Keratinocyte (primary cell): Measurements from ENCODE around the gene TACC2. TPM values are rescaled to one million over a fixed set of nuclear protein-coding genes. Genes with fewer than 3 reads are reported as not detected.

Source experiments
- DNase-seq: peaks from one replicate; pipeline ENCODE4 v3.0.0-alpha.2; 2011; ENCODE audit warnings: low read depth, missing footprints, low spot score
- FAIRE-seq: peaks from 2 replicates; lab custom pipeline; 2011; peaks lifted over from hg19 to GRCh38; lab: Jason Lieb, UNC
- H2AFZ ChIP-seq: 2 replicates; pipeline ENCODE4 v1.6.0; 2012; ENCODE audit warnings: low read length, control low read depth, inconsistent platforms; ENCODE audit not compliant: control insufficient read depth
- H3K27ac ChIP-seq: 2 replicates; pipeline ENCODE4 v1.5.1; 2011; ENCODE audit warnings: low read length; ENCODE audit not compliant: control insufficient read depth, insufficient read depth
- H3K27me3 ChIP-seq: 3 replicates; pipeline ENCODE4 v1.6.0; 2011; ENCODE audit warnings: low read length; ENCODE audit not compliant: control insufficient read depth, insufficient read depth; ENCODE audit errors: extremely low read depth
- H3K36me3 ChIP-seq, 2 experiments: 2 replicates in 1 of 2; 3 replicates in 1 of 2; pipeline ENCODE4 v1.5.1; 2011; ENCODE audit warnings: low read length in 2 of 2, mild to moderate bottlenecking in 1 of 2; ENCODE audit not compliant: control insufficient read depth in 2 of 2, insufficient read depth in 2 of 2; ENCODE audit errors: extremely low read depth in 1 of 2
- H3K4me1 ChIP-seq: 3 replicates; pipeline ENCODE4 v1.5.1; 2011; ENCODE audit warnings: low read length; ENCODE audit not compliant: control insufficient read depth, insufficient read depth; ENCODE audit errors: extremely low read depth
- H3K4me2 ChIP-seq: 3 replicates; pipeline ENCODE4 v1.6.0; 2011; ENCODE audit warnings: low read depth, low read length; ENCODE audit not compliant: control insufficient read depth, insufficient read depth; ENCODE audit errors: extremely low read depth
- H3K4me3 ChIP-seq, 3 experiments: fragments of 200-600 bp in 1 of 3; sonication (generic) in 1 of 3; 2 replicates in 2 of 3; 3 replicates in 1 of 3; pipeline ENCODE4 v1.5.1; 2011 to 2016; ENCODE audit warnings: low read length in 3 of 3, mild to moderate bottlenecking in 3 of 3, control low read depth in 2 of 3, inconsistent platforms in 1 of 3, low read depth in 1 of 3, mixed read lengths in 1 of 3, mixed run types in 1 of 3, moderate library complexity in 1 of 3; ENCODE audit not compliant: control insufficient read depth in 2 of 3, insufficient read depth in 2 of 3; ENCODE audit errors: extremely low read depth in 1 of 3
- H3K79me2 ChIP-seq: 2 replicates; pipeline ENCODE4 v1.6.0; 2012; ENCODE audit warnings: low read length; ENCODE audit not compliant: control insufficient read depth, insufficient read depth
- H3K9ac ChIP-seq: 3 replicates; pipeline ENCODE4 v1.6.0; 2011; ENCODE audit warnings: low read length; ENCODE audit not compliant: control insufficient read depth, insufficient read depth; ENCODE audit errors: extremely low read depth
- H3K9me1 ChIP-seq: 3 replicates; pipeline ENCODE4 v1.6.0; 2011; ENCODE audit warnings: low read length; ENCODE audit not compliant: control insufficient read depth, insufficient read depth; ENCODE audit errors: extremely low read depth
- H3K9me3 ChIP-seq: 2 replicates; pipeline ENCODE4 v1.5.1; 2012; ENCODE audit warnings: low read depth, low read length; ENCODE audit not compliant: control insufficient read depth
- H4K20me1 ChIP-seq: 3 replicates; pipeline ENCODE4 v1.6.0; 2011; ENCODE audit warnings: low read length; ENCODE audit not compliant: control insufficient read depth, insufficient read depth; ENCODE audit errors: extremely low read depth
- EZH2 ChIP-seq: IDR thresholded peaks from one replicate; pipeline ENCODE4 v1.6.1; 2012; ENCODE audit warnings: inconsistent platforms, mild to moderate bottlenecking, low read length, moderate library complexity
- dilution Hi-C: fragments of 300-500 bp; cut with MboI; formaldehyde crosslinking; loops from one replicate; pipeline ENCODE4 v1.7.0; 2020; ENCODE audit warnings: low sequenced_read_pairs; ENCODE audit not compliant: extremely low pct_ligation_motif_present
- polyA plus RNA-seq, 5 experiments: library from polyadenylated mRNA; depleted of rRNA in 3 of 5; stranded (reverse) in 3 of 5; stranded (forward) in 1 of 5; unstranded in 1 of 5; fragments of >200 nt; gene quantifications; 1 replicate in 1 of 5; 2 replicates in 3 of 5; 3 replicates in 1 of 5; pipeline versions ENCODE4 v1.2.1 to v1.2.3, GENCODE V29; 2011 to 2012; ENCODE audit warnings: missing spikeins in 2 of 5, low read depth in 1 of 5, low replicate concordance in 1 of 5
- TF ChIP-seq, protein P1 (sequence below), 3 experiments: IDR thresholded peaks in 1 of 3; conservative IDR thresholded peaks in 1 of 3; optimal IDR thresholded peaks in 1 of 3; 2 replicates in 2 of 3; 3 replicates in 1 of 3; pipeline versions ENCODE3 to v1.5.1; 2011; ENCODE audit warnings: low read length in 3 of 3, mild to moderate bottlenecking in 3 of 3, moderate library complexity in 2 of 3, control low read depth in 1 of 3, inconsistent platforms in 1 of 3; ENCODE audit not compliant: insufficient read depth in 2 of 3; ENCODE audit errors: extremely low read depth in 1 of 3

Gene TACC2
- polyA plus RNA-seq, 1 donor (not counting 4 experiments of a cell fraction or from before 2014, with no cell fraction given): 12.8 TPM

DNA sequence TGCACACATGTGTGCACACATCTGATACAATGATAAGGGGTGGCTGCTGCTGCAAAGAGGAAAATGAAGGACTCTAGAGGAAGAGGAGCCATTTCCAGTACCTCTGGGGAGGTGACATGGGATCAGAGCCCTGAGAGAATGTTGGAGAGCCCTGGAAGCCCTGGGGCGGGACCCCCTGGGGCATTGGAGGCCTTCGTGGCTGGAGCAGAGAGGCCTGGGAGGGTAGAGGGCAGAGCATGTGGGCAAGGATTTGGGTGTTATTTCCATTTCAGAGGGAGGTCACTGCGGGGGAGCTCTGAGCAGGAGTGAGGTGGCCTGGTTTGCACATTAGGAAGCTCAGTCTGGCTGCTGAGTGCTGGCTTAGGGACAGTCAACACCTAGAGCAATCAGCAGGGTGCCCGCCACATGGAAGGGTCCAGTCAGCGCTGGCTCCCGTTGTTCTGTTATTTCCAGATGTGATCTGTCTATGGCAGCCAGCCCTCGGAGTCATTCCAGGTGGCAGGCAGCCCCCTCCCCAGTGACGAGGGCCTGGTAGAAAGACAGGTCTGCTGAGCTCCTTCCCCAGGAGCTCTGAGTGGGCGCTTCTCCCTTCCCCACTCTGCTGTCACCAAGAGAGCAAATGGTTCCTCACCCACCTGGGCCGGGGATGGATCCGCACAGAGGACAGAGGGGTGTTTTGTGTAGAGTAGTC, 258.0 kb downstream of the TACC2 start:
- no peaks in the 10 kb centered on the region for H3K79me2 ChIP-seq
- no peak overlapping the region for H3K4me2 ChIP-seq
- DNase-seq (no peak), FAIRE-seq (no peak)
- H3K9me1 ChIP-seq: no peaks in the 10 kb centered on the region
- no peak overlapping the region for H2AFZ ChIP-seq
- dilution Hi-C loops: no loop called here
- TF ChIP-seq, protein P1, sequence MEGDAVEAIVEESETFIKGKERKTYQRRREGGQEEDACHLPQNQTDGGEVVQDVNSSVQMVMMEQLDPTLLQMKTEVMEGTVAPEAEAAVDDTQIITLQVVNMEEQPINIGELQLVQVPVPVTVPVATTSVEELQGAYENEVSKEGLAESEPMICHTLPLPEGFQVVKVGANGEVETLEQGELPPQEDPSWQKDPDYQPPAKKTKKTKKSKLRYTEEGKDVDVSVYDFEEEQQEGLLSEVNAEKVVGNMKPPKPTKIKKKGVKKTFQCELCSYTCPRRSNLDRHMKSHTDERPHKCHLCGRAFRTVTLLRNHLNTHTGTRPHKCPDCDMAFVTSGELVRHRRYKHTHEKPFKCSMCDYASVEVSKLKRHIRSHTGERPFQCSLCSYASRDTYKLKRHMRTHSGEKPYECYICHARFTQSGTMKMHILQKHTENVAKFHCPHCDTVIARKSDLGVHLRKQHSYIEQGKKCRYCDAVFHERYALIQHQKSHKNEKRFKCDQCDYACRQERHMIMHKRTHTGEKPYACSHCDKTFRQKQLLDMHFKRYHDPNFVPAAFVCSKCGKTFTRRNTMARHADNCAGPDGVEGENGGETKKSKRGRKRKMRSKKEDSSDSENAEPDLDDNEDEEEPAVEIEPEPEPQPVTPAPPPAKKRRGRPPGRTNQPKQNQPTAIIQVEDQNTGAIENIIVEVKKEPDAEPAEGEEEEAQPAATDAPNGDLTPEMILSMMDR (optimal IDR thresholded peaks at IDR 0.05 in 1 of 3, IDR thresholded peaks at IDR 0.05 in 1 of 3, conservative IDR thresholded peaks at IDR 0.05 in 1 of 3; ENCODE audit: extremely low read depth in 1 of 3, insufficient read depth in 2 of 3, low read length in 3 of 3): no peak
- no peak for TF ChIP-seq EZH2
- no peak overlapping the region for H3K27ac ChIP-seq
- H3K27me3 ChIP-seq: no peaks in the 10 kb centered on the region
- no peak overlapping the region for H3K4me3 ChIP-seq
- no peak overlapping the region for H3K9ac ChIP-seq
- H3K9me3 ChIP-seq: no peaks in the 10 kb centered on the region
- peaks cover 0 to 27% of the 10 kb centered on the region in 2 experiments for H3K36me3 ChIP-seq
- no peaks in the 10 kb centered on the region for H4K20me1 ChIP-seq
- H3K4me1 ChIP-seq: no peaks in the 10 kb centered on the region

DNA sequence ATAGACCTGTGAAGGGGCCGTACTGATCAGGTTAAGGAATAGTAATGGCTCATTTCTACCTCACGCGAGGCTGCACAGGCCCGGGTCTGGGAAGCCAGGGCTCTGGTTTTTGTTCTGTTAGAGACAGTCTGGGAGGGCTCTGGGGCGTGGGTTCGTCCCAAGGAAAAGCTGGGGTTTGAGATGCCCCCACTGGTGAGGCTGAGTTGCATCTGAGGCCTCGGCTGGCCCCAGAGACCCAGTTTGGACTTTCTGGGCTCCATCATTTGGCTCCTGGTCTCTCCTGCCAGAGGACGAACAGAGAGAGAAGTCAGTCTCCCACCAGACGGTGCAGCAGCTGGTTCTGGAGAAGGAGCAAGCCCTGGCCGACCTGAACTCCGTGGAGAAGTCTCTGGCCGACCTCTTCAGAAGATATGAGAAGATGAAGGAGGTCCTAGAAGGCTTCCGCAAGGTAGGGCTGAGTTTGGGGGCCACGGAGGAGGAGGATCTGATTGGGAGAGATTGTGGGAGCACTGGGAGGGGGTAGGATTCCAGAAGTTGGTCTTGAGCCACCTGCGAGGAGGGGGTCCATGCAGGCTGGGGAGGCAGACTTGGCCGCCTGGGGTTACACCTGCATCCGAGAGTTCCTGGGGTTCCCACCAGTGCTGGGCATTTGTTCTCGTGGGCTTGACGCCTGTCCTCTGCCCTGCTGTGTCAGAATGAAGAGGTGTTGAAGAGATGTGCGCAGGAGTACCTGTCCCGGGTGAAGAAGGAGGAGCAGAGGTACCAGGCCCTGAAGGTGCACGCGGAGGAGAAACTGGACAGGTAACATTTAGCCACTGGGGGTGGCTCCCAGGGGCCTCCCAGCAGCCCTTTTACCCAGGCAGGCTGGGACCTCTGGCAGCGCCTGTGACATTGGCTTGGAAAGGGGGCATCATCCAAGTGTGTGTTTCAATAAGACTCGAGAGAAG, 259.7 kb downstream of the TACC2 start:
- H3K4me2 ChIP-seq: no peak overlapping the region
- dilution Hi-C loops: no loop called here
- FAIRE-seq: no peak
- no peak overlapping the region for H3K9ac ChIP-seq
- H3K4me1 ChIP-seq: no peaks in the 10 kb centered on the region
- H3K36me3 ChIP-seq: peaks cover 0 to 30% of the 10 kb centered on the region in 2 experiments
- no peak for DNase-seq
- no peaks in the 10 kb centered on the region for H3K79me2 ChIP-seq
- no peaks in the 10 kb centered on the region for H3K27me3 ChIP-seq
- H3K9me1 ChIP-seq: no peaks in the 10 kb centered on the region
- TF ChIP-seq, protein P1 (optimal IDR thresholded peaks at IDR 0.05 in 1 of 3, IDR thresholded peaks at IDR 0.05 in 1 of 3, conservative IDR thresholded peaks at IDR 0.05 in 1 of 3; ENCODE audit: extremely low read depth in 1 of 3, insufficient read depth in 2 of 3, low read length in 3 of 3): no peak
- TF ChIP-seq EZH2: no peak
- H4K20me1 ChIP-seq: no peaks in the 10 kb centered on the region
- H3K27ac ChIP-seq: no peak overlapping the region
- no peaks in the 10 kb centered on the region for H3K9me3 ChIP-seq
- H2AFZ ChIP-seq: no peak overlapping the region
- H3K4me3 ChIP-seq: no peak overlapping the region
